DMS 273 treated with DMSO at 0.1 percent for 48 hours (cell line): ENCODE results near the gene CYP4F22.
"Not testable (repeated sequence)": the region's sequence is repeated elsewhere in the genome, so short reads cannot be mapped to it uniquely, and the experiment has no call there.

ENCODE experiments used
- DNase-seq: peaks from one replicate; lab custom pipeline; 2025; lab: John Stamatoyannopoulos, UW

Gene CYP4F22

DNA sequence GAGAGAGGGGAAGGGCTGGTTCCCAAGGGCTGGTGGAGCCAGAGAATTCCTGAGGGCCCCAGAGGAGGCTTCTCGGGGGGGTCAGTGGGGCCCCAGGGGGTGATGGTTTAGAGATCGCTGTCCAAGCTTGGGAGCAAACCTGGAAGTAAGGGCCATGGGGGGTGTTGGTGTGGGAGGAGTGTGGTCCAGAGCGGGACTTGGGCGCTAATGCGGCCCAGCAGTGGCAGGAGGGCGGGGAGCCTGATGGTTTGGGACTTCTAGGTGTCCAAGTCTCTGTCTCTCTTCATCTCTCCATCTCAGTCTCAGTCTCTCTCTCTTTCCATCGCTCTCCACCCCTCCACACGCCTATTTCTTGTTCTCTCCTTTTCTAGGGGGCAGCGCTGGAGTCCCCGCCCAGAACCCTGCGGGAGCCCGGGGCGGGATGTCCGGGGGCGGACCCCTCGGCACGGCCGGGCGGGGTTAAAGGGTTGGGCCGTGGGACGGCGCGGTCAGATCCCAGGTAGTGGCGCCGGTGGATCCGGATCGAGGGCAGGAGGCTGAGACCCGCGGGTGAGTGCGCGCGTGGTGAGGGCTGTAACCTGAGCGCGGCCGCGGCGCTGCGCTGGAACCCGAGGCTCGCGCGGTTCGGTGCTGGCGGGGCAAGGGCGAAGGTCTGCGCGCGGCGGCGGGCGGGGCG lies at the start of gene CYP4F22:
CYP4F22 (plus strand) TSS at position 491 of the 676 bp plus-strand sequence. CDS start 16,812 bp downstream, outside the sequence.
- no peak for DNase-seq

DNA sequence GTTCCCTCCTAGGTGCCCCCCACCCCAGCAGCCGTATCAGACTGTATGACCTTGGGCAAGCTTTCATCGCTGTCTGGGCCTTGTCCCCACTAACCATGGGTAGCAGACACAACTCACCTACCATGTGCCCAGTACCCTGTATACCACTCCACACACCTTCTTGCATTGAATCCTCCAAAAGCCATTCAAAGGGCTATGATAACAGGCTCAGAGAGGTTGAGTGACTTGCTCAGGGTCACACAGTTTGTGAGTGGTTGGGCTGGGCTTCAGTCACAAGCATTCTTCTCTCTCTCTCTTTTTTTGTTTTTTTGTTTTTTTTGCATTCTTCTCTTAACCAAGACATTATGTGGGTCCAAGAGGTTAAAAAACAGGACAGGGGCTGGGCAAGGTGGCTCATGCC lies 46.6 kb upstream of the CYP4F22 start:
- no peak for DNase-seq

DNA sequence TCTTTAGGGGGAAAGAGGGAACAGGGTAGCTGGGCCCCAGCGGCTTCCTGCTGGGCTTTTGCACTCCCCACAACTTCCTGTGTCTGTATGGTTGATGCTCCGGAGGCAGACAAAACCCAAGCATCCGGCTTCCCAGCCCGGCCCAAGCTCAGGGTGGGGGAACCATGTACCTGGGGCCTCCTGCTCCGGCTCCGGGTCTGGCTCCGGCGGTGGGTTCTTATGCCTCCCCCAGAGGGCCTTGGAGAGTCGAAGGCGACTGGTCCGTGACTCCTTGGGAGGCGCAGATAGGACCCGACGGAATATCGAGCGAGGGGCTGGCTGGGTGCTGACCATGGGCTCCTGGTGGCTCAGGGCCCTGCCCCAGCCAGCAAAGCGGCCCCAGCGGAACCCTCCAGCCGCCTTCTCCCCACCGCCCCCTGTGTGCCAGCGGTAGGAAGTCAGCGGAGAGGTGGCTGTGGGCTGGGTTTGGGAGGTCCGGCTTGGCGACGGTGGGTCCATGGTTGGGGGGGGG lies 44.4 kb upstream of the CYP4F22 start:
- DNase-seq: no peak

DNA sequence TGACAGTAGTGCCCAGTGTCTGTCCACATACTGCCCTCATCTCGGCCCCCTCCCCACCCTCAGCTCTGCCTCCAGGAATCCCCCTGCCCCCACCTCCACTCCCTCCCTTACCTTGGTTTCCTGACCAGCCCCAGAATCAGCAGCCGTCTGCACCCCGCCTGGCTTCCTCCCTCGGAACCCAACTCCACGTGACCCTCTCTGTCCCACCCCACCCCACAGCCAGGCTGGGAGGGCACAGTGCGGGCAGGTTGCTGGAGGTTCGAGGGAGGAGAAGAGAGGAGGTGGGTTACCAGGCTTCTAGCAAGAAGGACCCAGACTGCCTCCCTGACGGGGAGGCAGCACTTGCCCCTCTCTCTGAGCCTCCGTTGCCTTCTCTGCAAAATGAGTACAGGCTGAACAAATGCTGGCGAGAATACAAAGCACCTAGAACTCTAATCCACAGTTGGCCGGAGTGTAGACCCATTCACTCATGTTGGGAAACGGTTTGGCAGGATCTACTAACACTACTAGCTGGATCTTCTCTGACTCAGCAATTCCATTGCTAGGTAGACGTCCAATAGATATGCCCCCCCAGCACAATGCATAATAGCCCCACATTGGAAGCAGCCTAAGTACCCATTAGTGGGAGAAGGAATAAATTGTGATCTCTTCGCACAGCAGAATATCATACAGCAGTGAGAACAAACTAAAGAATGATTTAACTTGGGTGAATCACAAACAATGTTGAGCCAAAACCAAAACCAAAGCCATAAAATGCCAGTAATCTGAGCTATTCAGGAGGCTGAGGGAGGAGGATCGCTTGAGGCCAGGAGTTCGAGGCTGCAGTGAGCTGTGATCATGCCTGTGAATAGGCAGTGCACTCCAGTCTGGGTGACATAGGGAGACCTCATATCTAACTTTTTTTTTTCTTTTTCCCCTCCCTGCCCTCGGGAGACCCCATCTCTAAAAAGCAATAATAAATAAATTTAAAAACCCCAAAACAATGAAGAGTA lies 43.6 kb upstream of the CYP4F22 start, which contains the start of gene RASAL3:
RASAL3 (minus strand) TSS at position 151 of the 992 bp plus-strand sequence. CDS start 186 bp downstream, outside the sequence.
- no peak for DNase-seq

DNA sequence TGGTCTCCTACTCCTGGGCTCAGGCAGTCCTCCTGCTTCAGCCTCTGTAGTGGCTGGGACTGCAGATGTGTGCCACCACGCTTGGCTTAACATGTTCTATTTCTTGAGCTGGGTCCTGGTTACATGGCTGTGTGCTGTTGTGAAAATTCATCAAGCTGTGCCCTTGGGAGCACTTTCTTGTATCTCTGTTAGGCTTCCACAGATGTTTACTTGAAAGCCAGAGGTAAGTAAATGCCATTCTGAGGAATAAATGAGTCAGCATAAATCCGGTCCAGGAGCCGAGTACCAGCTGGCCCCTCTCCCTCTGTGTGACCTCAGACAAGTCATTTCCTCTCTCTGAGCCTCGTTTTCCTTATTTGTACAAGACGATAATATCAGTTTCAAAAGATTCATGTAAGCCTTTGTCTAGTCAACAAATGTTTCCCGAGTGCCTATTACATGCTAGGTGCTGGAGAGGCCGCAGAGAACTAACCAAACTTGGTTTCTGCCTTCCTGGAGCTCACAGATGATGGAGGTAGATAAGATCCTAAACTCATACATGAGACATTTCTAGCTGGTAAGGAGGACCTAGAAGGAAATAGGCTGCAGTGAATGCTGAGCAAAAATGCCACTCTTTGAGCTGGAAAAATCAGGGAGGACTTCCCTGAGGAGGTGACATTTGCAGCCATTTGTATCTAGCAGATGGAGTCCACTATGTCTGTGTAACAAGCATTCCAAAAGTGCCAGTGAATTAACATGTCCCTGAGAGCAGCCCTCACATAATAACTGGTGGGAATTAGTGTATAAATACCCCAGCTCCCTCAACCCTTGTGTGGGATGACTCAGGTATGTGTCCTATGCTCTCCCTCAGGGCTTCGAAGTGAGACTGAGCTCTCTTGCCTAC lies 41.2 kb upstream of the CYP4F22 start:
- DNase-seq: no peak

DNA sequence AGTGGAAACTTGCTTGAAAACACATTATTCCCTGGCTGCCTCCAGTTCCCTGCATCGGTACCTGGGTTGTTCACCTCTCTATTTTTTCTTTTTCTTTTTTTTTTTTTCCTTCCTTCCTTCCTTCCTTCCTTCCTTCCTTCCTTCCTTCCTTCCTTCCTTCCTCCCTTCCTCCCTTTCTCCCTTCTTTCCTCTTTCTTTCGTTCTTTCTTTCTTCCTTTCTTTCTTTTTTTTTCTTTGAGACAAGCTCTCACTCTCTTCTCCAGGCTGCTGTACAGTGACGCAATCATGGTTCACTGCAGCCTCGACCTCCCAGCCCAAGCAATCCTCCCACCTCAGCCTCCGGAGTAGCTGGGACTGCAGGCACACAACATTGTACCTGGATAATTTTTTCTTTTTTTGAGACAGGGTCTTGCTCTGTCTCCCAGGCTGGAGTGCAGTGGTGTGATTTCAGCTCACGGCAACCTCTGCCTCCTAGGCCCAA lies 40.6 kb upstream of the CYP4F22 start:
- no peak for DNase-seq

DNA sequence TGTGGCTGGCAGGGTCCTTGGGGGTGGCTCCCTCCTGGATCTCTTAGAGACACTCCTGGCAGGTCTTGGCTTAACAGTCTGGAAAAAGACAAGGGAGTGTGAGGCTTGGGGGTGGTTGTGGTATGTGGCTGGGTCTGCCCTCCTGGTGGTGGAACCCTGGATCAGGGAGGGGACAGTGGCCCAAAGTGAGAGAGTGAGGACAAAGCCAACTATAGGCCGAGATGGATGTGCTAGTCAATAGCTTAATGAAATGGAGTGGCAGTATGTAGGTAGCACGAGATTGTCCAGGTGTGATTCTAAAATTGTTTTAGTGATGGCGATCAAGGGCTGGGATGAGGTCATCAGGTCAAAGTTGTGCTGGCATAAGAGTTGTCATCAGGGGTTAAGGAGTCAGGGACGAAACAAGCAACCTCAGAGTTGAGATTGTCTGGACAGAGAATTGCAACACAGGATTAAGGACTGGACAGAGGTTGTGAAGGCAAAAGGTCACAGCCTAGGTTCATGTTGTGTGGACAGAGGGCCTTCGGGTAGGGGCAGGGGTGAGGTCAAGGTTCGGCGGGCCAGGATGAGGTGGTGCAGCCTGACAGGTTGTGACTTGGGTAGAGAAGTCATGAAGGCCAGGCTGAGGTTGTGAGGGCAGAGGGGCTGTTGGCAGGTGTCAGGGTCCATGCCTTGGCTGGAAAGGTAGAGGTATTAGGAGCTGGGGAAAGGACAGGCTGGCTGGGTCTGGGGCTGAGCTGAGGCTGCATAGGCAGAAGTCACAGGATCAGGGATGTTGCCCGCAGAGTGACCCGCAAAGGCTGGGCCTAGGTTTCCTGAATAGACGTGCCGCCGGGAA lies 39.4 kb upstream of the CYP4F22 start:
- DNase-seq: no peak

DNA sequence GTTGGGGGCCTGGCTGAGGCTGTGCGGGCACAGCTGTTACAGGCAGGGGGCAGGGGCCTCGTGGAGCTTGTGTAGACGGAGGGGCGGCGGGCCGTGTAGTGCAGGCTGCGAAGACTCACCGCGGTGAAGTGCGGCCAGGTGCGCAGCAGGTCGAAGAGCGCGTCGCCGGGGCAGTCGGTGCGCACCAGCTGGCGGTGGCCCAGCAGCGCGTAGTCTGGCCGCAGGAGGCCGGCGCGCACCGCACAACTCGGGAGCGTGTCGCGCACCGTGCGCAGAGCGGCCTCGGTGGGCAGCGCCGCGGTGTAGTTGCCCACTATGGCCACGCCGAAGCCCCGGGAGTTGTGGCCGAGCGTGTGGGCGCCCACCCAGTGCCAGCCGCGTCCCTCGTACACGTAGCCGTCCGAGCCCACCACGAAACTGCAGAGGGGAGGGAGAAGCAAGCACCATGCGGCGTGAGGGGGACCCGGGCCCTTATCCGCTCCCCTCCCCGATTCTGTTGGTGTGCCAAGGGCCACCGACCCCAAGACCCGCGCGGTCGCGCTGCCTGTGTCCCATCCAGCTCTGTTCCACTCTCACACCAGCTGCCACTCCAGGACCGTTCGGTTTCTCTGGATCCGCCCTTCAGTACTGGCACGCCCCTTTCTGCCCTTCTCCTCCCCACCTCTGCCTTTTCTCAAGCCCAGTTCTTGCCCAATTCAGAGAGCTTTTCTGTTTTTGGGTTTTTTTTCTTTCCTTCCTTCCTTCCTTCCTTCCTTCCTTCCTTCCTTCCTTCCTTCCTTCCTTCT lies 38.6 kb upstream of the CYP4F22 start:
- DNase-seq: no peak

DNA sequence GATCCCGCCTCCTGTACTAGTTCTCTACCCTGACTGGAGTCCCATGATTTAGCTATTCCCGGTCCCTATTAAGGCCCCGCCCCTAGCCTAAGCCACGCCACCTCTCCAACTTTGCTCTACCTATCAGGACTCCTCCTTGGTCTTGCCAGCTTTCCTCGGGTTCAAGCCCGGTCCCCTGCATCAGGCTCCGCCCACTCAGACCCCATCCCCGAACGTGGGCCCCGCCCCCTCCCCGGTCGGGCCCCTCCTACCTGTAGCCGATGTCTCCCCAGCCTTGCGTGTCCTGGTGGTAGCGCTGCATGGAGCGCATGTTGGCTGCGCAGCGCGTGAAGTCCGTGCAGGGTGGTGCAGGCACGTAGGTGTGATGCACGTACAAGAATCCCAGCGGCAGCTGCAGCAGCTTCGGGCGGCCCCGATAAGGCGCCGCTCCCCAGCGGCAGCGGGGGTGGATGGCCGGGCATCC lies 36.7 kb upstream of the CYP4F22 start:
- DNase-seq: no peak

DNA sequence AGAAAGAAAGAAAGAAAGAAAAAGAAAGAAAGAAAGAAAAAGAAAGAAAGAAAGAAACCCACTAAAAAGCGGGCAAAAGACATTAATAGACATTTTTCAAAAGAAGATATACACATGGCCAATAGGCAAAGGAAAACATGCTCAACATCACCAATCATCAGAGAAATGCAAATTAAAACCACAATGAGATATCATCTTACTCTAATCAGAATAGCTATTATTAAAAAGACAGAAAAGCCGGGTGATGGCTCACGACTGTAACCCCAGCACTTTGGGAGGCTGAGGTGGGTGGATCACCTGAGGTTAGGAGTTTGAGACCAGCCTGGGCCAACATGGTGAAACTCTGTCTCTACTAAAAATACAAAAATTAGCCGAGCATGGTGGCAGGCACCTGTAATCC lies 34.5 kb upstream of the CYP4F22 start:
- not testable (repeated sequence) for DNase-seq

DNA sequence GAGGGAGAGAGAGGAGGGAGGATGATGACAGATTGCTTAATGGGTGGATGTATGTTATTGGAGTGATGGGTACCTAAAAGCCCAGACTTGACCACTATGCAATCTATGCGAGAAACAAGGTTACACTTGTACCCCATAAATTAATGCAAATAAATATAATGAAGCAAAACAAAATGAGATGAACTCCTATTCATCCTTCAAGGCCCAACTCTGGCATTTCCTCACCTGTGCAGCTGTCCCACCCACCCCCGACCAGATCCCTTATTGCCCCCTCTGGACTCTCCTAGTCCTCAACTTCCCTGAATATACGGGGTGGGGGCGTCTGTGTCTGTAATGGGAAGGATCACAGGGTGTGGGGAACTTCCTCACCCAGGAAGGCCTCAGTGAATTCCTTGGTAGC lies 33.2 kb upstream of the CYP4F22 start:
- DNase-seq: no peak

DNA sequence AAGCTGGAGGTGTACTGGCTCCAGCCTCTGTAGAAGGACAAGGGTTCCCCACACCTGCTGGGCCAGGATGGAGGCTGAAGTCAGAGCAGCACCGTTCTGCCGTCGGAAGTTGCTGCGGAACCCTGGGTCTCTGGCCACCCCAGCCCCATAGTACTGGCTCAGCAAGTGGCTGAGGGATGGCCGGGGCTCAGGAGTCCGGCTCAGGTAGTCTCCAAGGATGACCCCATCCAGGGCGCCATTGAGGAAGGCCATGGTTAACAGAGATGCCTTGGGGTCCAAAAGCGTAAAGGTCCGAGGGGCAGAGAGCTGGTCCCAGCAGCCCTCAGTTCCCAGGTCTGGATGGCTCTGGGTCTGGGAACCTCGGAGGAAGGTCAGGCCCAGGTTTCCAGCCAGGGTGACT lies 32.7 kb upstream of the CYP4F22 start:
- no peak for DNase-seq

DNA sequence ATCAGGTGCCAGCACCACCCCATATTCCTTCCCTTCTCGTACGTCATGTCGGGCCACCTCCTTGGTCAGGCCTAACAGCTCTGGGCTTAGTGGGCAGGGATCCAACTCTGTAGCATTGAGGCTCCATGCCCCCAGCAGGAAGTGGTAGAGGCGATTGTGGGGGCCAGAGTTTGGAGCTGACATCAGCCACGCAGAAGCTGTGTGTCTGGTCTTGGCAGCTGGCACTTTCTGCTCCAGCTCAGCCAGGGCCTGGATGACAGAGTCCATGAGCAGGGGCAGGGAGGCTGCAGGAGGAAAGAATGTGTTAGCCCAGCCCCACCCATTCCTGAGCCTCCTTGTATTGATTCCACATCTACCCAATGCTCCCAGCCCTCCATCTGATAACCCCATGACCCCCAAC lies 32.0 kb upstream of the CYP4F22 start:
- no peak for DNase-seq

DNA sequence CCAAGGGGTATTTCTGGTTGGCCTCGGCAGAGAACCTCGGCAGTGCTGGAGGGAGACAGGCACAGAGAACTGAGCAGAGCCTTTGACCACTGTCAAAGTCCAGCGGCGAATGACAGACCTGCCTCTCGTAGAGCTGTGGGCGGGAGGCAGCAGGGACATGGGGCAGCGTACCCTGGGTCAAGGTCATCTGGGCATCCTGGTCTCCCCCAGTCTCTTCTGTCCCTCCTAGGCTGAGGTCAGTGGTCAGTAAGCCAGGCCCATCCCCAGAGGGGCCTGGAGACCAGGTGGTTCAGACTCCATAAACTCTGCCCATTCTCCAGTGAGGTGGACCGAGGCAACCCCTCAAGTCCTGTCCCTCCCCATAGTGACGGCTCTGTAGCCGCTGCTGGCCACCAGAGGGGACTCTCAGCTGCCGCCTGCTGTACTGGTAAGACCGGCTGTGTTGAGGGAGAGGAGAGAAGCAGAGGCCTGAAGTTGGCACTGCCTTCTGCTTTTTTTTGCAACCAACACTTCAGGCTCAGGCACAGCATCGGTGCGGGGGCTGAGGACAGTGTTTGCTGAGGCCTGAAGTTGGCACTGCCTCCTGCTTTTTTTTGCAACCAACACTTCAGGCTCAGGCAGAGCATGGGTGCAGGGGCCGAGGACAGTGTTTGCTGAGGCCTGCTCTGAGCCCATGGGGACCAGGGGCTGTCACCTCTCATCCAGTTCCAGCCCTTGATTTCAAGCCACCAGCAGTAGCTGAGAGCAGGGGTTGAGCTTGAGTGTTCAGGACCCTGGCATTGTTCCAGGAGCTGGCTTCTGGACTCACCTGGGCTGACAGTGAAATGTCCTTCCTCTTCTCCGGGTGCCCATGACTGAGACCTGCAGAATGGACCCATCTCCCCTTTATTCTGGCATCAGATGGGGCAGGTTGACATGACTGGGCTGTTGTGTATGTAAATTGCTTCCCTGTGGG lies 28.7 kb upstream of the CYP4F22 start, which contains the start of gene PGLYRP2:
PGLYRP2 (minus strand) TSS at position 111 of the 955 bp plus-strand sequence. CDS start 130 bp downstream, outside the sequence.
- no peak for DNase-seq

DNA sequence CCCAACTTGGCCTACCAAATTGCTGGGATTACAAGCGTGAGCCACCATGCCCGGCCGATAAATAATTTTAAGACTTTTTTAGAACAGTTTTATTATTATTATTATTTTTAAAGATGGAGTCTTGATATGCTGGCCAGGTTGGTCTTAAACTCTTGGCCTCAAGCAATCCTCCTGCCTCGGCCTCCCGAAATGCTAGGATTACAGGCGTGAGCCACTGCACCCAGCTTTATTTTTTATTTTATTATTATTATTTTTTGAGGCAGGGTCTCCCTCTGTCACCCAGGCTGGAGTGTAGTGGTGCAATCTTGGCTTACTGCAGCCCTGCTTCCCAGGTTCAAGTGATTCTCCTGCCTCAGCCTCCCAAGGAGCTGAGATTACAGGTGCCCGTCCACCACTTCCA lies 27.3 kb upstream of the CYP4F22 start:
- DNase-seq: not testable (repeated sequence)

DNA sequence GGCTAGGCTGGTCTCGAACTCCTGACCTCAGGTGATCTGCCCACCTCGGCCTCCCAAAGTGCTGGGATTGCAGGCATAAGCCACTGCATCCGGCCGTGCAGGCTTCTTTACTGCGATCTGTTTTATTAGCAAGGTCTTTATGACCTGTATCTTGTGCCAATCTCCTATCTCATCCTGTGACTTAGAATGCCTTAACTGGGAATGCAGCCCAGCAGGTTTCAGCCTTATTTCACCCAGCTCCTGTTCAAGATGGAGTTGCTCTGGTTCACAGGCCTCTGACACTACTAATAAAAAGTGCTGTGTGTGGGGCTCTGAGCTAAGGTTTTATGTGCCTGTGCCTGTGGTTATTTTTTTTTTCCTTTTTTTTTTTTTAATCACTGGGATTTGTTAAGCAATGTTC lies 22.6 kb upstream of the CYP4F22 start:
- not testable (repeated sequence) for DNase-seq

DNA sequence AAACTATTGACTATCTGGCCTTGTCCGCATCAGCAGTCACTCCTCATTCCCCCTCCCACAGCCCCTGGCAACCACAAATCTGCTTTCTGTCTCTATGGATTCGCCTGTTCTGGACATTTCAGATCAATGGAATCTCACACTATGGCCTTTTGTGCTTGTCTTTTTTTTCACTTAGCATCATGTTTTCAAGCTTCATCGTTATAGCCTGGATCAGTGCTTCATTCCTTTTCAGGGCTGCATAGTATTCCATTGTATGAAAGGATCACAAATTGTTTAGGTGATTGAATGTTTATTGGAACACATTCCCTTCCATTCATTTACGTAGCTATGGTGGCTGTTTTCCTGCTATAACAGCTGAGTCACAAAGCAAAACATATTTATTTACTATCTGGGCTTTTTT lies 21.3 kb upstream of the CYP4F22 start:
- no peak for DNase-seq

DNA sequence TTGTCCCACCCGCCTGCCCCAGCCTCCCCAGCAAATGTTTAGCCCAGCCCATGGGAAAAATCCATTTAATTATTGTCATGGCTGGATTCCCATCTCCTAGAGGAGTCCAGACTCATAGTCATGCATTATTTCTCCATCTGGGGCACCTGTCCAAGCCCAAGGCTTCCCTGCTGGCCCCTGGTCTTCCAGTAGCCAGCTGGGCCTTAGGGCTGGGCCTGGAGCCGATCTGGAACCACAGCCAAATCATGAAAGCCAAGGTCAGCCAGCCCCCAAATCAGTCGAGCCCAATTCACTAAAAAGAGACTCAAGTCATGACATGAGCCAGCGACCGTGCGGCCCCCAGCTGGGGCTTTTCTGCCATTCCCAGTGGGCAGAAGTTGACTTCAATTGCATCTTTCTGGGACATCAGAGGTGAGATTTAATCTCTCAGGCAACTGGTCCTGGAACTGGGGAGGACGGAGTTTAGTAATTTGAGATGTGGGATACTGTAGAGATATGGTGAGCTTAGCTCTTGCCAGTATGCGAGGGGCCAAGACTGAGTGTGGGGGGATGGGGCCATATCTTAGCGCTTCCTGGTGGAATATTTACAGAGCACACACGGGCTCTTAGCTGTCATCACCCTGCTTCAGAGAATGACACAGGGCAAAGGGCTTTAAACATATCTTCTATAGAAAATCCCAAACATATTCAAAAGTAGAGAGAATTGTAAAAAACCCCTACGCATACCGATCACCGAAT lies 19.7 kb upstream of the CYP4F22 start:
- DNase-seq: no peak
